ENCODE data around the gene OR4X2. TPM values are rescaled to one million over a fixed set of nuclear protein-coding genes. Genes with fewer than 3 reads are reported as not detected.

The OR4X2 gene
- total RNA-seq, 1 donor from 2014 or later = not detected

- Histone ChIP-seq H3K4me3 (ENCODE audit: insufficient read depth, low read depth, low read length) (no peak overlapping the region), H3K36me3 (ENCODE audit: insufficient read depth, low read length) (no peaks in the 10 kb centered on the region), H3K9me3 (ENCODE audit: insufficient read depth, low read depth, low read length) (peaks cover 2% of the 10 kb centered on the region), H3K4me1 (ENCODE audit: insufficient read depth, low read length) (no peaks in the 10 kb centered on the region), H3K4me2 (ENCODE audit: low read length) (no peak overlapping the region), H2AFZ (ENCODE audit: low read depth, low read length) (no peak overlapping the region), H3K27ac (ENCODE audit: low read depth, low read length) (no peak overlapping the region), H3K79me2 (ENCODE audit: insufficient read depth, low read length) (no peaks in the 10 kb centered on the region), H3K9ac (ENCODE audit: low read length) (no peak overlapping the region), H4K20me1 (ENCODE audit: insufficient read depth, low read length) (no peaks in the 10 kb centered on the region), H3K27me3 (ENCODE audit: insufficient read depth, low read length) (no peaks in the 10 kb centered on the region)
- H3K4me1 Mint-ChIP-seq (ENCODE audit: low read depth, unreplicated experiment) = no peaks in the 10 kb centered on the region
- no peak overlapping the region for H3K27ac Mint-ChIP-seq (ENCODE audit: unreplicated experiment)
- DNase-seq (ENCODE audit: low read depth) (no peak), FAIRE-seq (no peak)
- H3K4me3 Mint-ChIP-seq (ENCODE audit: unreplicated experiment) = no peak overlapping the region
- H3K9me3 Mint-ChIP-seq (ENCODE audit: unreplicated experiment) = peaks cover 2% of the 10 kb centered on the region
- TF ChIP-seq EZH2 (IDR thresholded peaks at IDR 0.05; ENCODE audit: insufficient read depth, low read length) = no peak
- TF ChIP-seq, protein P1, sequence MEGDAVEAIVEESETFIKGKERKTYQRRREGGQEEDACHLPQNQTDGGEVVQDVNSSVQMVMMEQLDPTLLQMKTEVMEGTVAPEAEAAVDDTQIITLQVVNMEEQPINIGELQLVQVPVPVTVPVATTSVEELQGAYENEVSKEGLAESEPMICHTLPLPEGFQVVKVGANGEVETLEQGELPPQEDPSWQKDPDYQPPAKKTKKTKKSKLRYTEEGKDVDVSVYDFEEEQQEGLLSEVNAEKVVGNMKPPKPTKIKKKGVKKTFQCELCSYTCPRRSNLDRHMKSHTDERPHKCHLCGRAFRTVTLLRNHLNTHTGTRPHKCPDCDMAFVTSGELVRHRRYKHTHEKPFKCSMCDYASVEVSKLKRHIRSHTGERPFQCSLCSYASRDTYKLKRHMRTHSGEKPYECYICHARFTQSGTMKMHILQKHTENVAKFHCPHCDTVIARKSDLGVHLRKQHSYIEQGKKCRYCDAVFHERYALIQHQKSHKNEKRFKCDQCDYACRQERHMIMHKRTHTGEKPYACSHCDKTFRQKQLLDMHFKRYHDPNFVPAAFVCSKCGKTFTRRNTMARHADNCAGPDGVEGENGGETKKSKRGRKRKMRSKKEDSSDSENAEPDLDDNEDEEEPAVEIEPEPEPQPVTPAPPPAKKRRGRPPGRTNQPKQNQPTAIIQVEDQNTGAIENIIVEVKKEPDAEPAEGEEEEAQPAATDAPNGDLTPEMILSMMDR (IDR thresholded peaks at IDR 0.05; ENCODE audit: insufficient read depth, low read depth, low read length) = no peak
- no peaks in the 10 kb centered on the region for H3K36me3 Mint-ChIP-seq (ENCODE audit: low read depth, unreplicated experiment)
- no peaks in the 10 kb centered on the region for H3K27me3 Mint-ChIP-seq (ENCODE audit: low read depth, unreplicated experiment)
These were observed 27.7 kb downstream of the OR4X2 start for GRCh38 chr11:48272606-48273005.

Other genes starting within 250 kb of the OR4X2 start
- gene OR4B1, start 28.3 kb upstream of the OR4X2 start, total RNA-seq = not detected in 2 replicates
- gene OR4X1, start 18.8 kb downstream of the OR4X2 start, total RNA-seq = not detected in 2 replicates
- not detected in 2 replicates for gene OR4S1, start 61.1 kb downstream of the OR4X2 start, total RNA-seq
- gene OR4C3, start 79.8 kb downstream of the OR4X2 start, total RNA-seq = not detected in 2 replicates
- not detected in 2 replicates for gene OR4C5, start 121.4 kb downstream of the OR4X2 start, total RNA-seq
- gene OR4A47, start 243.7 kb downstream of the OR4X2 start, total RNA-seq = not detected in 2 replicates